K562 (cell line): ENCODE results near the gene BCL11A. TPM values are rescaled to one million over a fixed set of nuclear protein-coding genes. Genes with fewer than 3 reads are reported as not detected.

ENCODE experiments used
- NCOR1 ChIP-seq: fragments of 450-650 bp; IDR thresholded peaks from 2 replicates; pipeline ENCODE4 v1.6.1; 2016; ENCODE audit warnings: mild to moderate bottlenecking, moderate library complexity
- PRDM10 ChIP-seq: fragments of 450-650 bp; IDR thresholded peaks from 2 replicates; pipeline ENCODE4 v1.6.1; 2018; ENCODE audit not compliant: partially characterized antibody
- REST ChIP-seq, 2 experiments: fragments of 450-650 bp; formaldehyde crosslinking in 1 of 2; IDR thresholded peaks; 2 replicates each; pipeline versions ENCODE4 v1.4.0 to v1.6.1; 2014 to 2020; ENCODE audit warnings: mild to moderate bottlenecking in 2 of 2, borderline replicate concordance in 1 of 2, low read depth in 1 of 2
- RFX1 ChIP-seq: fragments of 450-650 bp; IDR thresholded peaks from 2 replicates; pipeline ENCODE4 v1.6.1; 2016; ENCODE audit warnings: mild to moderate bottlenecking, moderate library complexity
- SFPQ ChIP-seq: fragments of 200-400 bp; formaldehyde crosslinking; IDR thresholded peaks from 2 replicates; pipeline ENCODE4 v1.6.1; 2017; ENCODE audit warnings: mild to moderate bottlenecking, low read depth, low read length, moderate library complexity
- TOE1 ChIP-seq, 2 experiments: fragments of 450-650 bp in 1 of 2; sonication (generic) in 1 of 2; formaldehyde crosslinking in 1 of 2; IDR thresholded peaks; 2 replicates each; pipeline versions ENCODE4 v1.7.1 to v1.8.0; 2016 to 2022; ENCODE audit warnings: borderline replicate concordance in 2 of 2, mild to moderate bottlenecking in 2 of 2, antibody characterized with exemption in 1 of 2, inconsistent platforms in 1 of 2, low read depth in 1 of 2, missing genetic modification reagents in 1 of 2, moderate library complexity in 1 of 2
- ZBTB34 ChIP-seq: fragments of 250-450 bp; sonication (Bioruptor Pico); IDR thresholded peaks from 2 replicates; pipeline ENCODE4 v1.8.0; 2021; ENCODE audit warnings: mild to moderate bottlenecking, moderate library complexity
- ZNF263 ChIP-seq: sonication (generic); formaldehyde crosslinking; IDR thresholded peaks from 2 replicates; pipeline ENCODE4 v1.8.0; 2022; ENCODE audit warnings: mild to moderate bottlenecking, missing genetic modification reagents, borderline replicate concordance
- ZNF75A ChIP-seq: fragments of 450-650 bp; formaldehyde crosslinking; IDR thresholded peaks from 2 replicates; pipeline ENCODE4 v1.4.0; 2020; ENCODE audit warnings: mild to moderate bottlenecking
- polyA plus RNA-seq, 8 experiments: library from polyadenylated mRNA; depleted of rRNA in 4 of 8; stranded (reverse) in 5 of 8; unstranded in 3 of 8; fragments of >200 nt; fragmentation: Nextera tagmentation in 2 of 8; fragmentation: Illumina TruSeq in 1 of 8; extraction: Ambion mirVana in 2 of 8; extraction: Trizol in 1 of 8; gene quantifications; 2 replicates each; pipeline versions ENCODE4 v1.2.1 to v1.2.3, GENCODE V29; 2011 to 2014; ENCODE audit warnings: inconsistent platforms in 1 of 8, missing spikeins in 1 of 8
- total RNA-seq, 7 experiments: library from RNA; depleted of rRNA in 6 of 7; stranded (reverse); fragments of >200 nt in 6 of 7; fragmentation: Illumina TruSeq in 2 of 7; extraction: Trizol in 2 of 7; gene quantifications; 2 replicates each; pipeline versions ENCODE4 v1.2.1 to v1.2.3, GENCODE V29; 2011 to 2021; ENCODE audit warnings: low replicate concordance in 1 of 7

BCL11A gene
- total and polyA plus RNA-seq, 9 of the 15 experiments (the other 6 are each of a cell fraction or from before 2014, with no cell fraction given), result 0.13 TPM; not detected in 8

GRCh38 chr2:60528281-60529020, 25.0 kb downstream of the BCL11A start (continued):
- no peak for TF ChIP-seq REST (IDR thresholded peaks at IDR 0.05; ENCODE audit: borderline replicate concordance)
- no peak for TF ChIP-seq REST (CRISPR knock-in tag; IDR thresholded peaks at IDR 0.05; ENCODE audit: low read depth)
- no peak for TF ChIP-seq ZNF263 (CRISPR knock-in tag)
- no peak for TF ChIP-seq NCOR1
- TF ChIP-seq PRDM10, result no peak
- TF ChIP-seq SFPQ, result no peak
- TF ChIP-seq ZBTB34 (CRISPR knock-in tag), result no peak
- no peak for TF ChIP-seq RFX1
- no peak for TF ChIP-seq TOE1 (IDR thresholded peaks at IDR 0.05; ENCODE audit: borderline replicate concordance)
- no peak for TF ChIP-seq TOE1 (CRISPR knock-in tag; IDR thresholded peaks at IDR 0.05; ENCODE audit: borderline replicate concordance, low read depth)
- no peak for TF ChIP-seq ZNF75A (CRISPR knock-in tag)
